Measurements from ENCODE around the gene SNAPC4.

GRCh38 chr9:136357202-136357725, 42.7 kb downstream of the SNAPC4 start:
- no peak for TF ChIP-seq POLR2AphosphoS5 (IDR thresholded peaks at IDR 0.05; ENCODE audit: low read depth, low read length)
- no peak for TF ChIP-seq TCF7L2 (IDR thresholded peaks at IDR 0.05; ENCODE audit: low read depth, low read length)
- TF ChIP-seq, protein P1, sequence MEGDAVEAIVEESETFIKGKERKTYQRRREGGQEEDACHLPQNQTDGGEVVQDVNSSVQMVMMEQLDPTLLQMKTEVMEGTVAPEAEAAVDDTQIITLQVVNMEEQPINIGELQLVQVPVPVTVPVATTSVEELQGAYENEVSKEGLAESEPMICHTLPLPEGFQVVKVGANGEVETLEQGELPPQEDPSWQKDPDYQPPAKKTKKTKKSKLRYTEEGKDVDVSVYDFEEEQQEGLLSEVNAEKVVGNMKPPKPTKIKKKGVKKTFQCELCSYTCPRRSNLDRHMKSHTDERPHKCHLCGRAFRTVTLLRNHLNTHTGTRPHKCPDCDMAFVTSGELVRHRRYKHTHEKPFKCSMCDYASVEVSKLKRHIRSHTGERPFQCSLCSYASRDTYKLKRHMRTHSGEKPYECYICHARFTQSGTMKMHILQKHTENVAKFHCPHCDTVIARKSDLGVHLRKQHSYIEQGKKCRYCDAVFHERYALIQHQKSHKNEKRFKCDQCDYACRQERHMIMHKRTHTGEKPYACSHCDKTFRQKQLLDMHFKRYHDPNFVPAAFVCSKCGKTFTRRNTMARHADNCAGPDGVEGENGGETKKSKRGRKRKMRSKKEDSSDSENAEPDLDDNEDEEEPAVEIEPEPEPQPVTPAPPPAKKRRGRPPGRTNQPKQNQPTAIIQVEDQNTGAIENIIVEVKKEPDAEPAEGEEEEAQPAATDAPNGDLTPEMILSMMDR (IDR thresholded peaks at IDR 0.05), result no peak
